GM19452 (cell line): ENCODE results near the gene B4GALNT4.
"Not testable (repeated sequence)": the region's sequence is repeated elsewhere in the genome, so short reads cannot be mapped to it uniquely, and the experiment has no call there.

Source experiments
- ATAC-seq: cut with Tn5 transposase; IDR thresholded peaks from one replicate; pipeline ENCODE4 v1.9.1; 2021; ENCODE audit not compliant: unreplicated experiment

The B4GALNT4 gene

DNA sequence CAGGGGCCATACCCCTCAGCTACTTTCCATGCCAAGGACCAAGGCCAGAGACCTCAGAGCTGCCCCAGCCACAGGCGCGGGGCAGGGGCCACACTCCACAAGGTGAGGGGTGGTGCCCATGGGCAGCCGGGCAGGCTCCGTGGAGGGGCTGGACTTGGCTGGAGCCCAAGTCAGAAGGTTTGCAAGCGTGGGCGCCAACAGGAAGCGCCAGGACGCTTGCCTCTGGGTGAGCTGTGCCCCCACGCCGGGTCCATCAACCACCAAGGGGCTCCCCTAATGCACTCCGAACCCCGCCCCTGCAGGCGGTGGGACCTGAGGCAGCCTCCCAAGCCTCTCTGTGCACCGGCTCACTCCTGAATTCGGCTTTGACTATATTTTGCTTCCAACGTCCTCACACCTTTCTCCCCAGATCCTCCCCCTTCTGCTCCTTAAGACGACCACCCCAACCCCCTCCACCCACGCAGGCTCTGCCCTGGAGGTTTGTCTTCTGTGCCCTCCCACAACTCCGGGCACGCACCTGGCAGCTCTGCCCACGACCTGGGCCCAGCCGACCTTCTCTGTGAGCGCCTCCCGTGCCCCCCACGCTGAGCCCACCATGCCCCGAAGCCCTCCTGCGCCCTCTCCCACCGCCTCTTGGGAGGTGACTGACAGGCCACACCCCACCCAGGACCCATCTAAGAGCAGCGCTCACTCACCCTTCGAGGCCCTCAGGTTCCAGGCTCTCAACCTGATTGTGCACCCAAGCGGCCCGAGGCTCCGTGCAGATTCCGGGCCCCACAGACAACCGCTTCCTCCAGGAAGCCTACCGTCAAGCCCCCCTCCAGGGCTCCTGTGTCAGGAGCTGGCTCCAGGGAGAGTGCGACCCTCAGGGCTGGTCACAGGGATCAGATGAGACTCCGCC is 22.1 kb downstream of the B4GALNT4 start:
- ATAC-seq, result no peak

DNA sequence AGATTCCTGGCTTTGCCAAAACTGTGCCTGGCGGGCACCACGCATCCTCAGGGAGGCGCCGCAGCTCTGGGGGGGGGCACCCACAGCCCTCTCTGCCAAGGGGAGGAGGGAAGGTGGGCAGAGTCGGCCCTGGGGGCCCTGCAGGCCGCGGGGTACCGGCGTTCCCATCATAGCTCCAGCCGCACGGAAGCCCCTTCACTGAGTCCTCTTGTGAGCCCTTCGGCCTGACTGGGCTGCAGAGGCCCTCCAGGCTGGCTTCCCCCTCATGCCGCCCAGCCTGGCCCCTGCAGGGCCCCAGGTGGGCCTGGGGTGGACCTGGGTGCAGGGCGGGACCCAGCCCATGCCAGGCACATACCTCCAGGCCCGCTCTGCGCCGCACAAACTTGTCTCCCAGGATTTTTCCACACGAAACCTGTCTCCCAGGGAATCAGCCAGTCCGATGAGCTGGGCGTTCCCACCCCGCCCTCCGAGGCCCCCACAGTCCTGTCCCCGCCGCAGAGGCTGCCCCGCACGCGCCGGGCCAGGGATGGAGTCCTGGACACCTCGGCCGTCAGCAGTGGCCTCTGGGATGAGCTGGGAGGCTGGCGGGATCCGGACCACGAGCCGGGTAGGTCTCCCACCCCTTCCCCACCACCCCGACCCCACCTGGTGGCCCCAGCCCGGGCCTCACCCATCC is 22.9 kb downstream of the B4GALNT4 start:
- no peak for ATAC-seq

DNA sequence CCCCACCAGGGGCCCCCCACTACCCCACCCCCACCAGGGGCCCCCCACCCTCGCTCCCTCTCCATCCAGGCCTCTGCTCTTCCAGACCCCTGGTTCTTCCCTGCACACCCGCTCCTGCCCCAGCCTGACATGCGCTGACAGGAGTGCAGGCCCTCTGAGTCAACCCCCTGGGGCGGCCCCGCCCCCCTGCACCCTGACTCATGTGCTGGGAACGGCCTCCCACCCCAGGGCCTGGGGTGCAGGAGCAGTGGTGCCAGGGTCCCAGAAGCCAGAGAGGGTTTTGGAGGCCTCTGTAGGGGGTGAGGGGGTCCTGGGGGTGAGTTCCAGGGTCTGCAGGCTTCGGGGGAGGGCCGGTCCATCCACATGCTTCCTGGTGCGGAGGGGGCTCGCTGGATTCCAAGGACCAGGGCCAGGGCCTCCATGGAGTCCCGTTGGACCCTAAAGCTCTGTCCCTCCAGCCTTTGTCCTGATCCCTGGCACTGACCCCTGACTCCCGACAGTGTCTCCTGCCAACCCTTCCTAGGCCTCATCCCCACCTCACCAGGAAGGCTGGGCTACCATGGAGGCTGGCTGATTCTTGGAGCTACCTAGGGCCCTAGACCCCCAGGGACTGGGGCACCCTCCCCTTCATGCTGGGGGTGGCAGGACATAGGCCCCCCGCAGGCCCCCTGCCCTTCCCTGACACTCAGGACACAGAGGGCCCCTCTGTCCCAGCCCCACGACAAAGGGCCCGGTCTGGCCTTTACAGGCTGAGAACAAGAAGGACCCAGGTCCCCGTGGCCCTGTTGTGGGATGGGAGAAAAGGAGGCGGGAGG is 24.1 kb downstream of the B4GALNT4 start:
- ATAC-seq, result no peak

DNA sequence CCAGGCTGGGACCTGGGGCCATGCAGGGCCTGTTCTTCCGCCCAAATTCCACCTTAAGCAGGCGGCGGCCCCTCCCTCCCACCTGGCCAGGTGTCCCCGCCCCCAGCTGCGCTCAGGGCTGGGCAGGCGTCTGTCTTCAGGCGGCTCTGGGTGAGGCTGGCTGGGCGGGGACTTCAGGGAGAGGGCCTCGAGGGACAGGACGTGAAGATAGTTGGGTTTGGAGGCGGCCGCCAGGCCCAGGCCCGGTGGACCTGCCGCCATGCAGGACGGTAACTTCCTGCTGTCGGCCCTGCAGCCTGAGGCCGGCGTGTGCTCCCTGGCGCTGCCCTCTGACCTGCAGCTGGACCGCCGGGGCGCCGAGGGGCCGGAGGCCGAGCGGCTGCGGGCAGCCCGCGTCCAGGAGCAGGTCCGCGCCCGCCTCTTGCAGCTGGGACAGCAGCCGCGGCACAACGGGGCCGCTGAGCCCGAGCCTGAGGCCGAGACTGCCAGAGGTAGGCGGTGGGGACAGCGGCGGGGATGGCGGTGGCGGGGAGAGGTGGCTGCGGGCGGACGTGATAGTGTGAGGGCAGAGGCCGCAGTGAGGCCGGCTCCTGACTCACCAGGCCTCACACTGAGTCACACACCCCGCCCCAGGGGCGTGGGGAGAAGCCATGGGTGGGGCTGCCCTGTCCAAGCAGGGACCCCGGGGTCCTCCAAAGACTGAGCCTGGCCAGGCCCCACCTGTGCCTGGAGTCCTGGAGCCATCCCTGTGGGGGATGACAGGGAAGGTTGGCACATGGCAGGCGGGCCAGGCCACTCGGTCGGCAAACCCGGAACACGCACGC is 24.9 kb downstream of the B4GALNT4 start, which contains the start of gene PKP3:
Gene PKP3, plus strand, starts transcription at position 176 of the 824 bp plus-strand sequence. Its CDS starts 84 bp downstream, at position 260.
- no peak for ATAC-seq

DNA sequence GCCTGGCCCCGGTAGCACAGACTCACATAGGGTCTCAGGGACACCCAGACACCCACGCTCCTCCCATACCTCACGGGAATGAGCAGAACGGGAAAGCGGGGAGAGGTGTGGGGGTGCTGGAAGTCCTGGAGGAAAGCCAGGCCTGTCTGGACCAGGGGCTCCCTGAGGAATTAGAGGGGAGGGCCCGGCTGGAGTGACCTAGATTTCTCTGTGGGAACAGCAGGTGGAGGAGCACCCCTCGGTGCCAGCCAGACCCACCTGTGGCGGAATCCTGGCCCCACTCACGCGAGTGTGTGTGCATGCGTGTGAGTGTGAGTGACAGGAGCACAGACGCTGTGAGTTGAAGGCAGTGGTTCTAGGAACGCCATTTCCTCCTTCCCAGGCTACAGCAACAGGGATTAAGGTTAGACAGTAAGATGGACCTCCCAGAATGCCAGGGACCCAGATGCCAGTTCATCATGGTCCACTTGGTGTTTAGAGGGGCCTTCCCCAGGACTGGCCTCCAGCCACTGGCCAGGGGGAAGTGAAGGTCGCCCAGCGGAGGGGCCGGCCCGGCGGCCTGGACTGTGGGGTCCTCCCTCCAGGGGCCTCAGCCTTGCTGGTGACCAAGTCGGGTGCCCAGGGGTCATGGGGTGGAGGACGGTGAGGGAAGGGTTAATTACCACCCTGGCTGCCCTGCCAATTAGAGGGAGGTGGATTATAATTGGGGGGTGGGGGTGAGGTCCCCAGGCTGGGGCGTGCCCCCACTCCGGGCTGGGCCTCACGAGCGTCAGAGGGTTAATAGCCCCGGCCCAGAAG is 25.8 kb downstream of the B4GALNT4 start:
- ATAC-seq, result no peak

DNA sequence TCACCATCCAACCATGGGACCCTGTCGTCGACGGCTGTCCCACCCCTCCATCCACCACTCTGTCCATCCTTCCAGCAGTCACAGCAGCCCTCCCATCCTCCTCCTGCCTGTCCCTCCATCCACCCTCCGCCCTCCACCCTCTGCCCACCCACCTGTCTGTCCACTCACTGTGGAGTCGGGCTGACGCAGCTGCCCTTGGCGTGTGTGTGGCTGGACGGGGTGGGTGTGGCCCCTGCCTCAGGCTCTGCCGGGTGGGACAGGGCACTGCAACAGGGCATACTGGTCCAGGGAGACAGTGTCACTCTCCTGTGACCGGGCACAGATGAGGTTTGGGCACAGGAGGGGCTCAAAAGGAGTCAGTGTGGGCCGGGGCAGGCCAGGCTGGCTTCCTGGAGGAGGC is 26.6 kb downstream of the B4GALNT4 start:
- no peak for ATAC-seq

DNA sequence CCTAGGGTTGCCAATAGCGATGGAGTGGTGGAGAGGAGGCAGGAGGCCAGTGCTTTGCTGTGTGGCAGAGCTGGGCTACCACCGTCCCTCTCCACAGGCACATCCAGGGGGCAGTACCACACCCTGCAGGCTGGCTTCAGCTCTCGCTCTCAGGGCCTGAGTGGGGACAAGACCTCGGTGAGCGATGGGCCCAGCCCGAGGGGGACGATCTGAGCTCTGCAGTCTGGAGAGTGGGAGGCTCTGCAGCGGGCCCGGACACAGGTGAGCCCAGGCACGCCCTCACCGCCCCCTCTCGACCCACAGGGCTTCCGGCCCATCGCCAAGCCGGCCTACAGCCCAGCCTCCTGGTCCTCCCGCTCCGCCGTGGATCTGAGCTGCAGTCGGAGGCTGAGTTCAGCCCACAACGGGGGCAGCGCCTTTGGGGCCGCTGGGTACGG is 27.2 kb downstream of the B4GALNT4 start:
- no peak for ATAC-seq

DNA sequence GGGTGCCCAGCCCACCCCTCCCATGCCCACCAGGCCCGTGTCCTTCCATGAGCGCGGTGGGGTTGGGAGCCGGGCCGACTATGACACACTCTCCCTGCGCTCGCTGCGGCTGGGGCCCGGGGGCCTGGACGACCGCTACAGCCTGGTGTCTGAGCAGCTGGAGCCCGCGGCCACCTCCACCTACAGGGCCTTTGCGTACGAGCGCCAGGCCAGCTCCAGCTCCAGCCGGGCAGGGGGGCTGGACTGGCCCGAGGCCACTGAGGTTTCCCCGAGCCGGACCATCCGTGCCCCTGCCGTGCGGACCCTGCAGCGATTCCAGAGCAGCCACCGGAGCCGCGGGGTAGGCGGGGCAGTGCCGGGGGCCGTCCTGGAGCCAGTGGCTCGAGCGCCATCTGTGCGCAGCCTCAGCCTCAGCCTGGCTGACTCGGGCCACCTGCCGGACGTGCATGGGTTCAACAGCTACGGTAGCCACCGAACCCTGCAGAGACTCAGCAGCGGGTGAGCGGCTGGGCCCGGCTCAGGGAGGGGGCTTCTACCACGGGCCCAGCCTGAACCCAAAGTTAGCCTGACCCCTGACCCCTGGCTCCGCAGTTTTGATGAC is 27.7 kb downstream of the B4GALNT4 start:
- peak; percentile 53 for ATAC-seq

DNA sequence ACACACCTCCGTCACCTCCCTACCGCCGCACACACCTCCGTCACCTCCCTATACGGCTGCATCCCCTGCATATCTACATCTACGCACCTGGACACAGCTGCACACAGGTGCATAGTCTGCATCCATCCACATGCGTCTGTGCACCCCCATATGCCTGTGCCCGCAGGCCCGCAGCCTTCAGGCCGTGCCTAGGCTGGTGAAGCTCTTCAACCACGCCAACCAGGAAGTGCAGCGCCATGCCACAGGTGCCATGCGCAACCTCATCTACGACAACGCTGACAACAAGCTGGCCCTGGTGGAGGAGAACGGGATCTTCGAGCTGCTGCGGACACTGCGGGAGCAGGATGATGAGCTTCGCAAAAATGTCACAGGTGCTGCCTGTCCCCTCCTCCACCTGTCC is 29.5 kb downstream of the B4GALNT4 start:
- no peak for ATAC-seq

DNA sequence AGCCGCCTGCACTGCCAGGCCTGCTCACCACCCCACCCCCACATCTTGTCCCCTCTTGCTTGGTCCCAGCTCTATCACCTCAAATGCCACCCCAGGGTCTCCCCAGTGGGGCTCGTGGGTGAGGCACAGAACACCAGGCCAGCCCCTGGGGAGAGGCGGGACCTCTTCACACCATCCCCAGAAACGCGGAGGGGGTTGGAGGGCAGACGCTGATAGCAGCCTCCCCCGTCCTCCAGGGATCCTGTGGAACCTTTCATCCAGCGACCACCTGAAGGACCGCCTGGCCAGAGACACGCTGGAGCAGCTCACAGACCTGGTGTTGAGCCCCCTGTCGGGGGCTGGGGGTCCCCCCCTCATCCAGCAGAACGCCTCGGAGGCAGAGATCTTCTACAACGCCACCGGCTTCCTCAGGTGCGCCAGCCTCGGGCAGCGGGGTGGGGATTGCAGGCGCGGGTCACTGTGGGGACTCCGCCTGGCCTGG is 30.5 kb downstream of the B4GALNT4 start:
- ATAC-seq, result no peak

DNA sequence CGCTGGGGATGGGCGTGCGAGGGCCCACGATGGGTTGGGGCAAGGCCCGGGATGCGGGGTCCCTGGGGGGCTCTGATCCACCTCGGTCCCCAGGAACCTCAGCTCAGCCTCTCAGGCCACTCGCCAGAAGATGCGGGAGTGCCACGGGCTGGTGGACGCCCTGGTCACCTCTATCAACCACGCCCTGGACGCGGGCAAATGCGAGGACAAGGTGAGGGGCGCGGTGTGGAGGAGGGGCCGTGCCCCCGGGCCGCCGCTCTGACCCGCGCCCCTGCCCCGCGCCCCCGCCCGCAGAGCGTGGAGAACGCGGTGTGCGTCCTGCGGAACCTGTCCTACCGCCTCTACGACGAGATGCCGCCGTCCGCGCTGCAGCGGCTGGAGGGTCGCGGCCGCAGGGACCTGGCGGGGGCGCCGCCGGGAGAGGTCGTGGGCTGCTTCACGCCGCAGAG is 31.0 kb downstream of the B4GALNT4 start:
- no peak for ATAC-seq

DNA sequence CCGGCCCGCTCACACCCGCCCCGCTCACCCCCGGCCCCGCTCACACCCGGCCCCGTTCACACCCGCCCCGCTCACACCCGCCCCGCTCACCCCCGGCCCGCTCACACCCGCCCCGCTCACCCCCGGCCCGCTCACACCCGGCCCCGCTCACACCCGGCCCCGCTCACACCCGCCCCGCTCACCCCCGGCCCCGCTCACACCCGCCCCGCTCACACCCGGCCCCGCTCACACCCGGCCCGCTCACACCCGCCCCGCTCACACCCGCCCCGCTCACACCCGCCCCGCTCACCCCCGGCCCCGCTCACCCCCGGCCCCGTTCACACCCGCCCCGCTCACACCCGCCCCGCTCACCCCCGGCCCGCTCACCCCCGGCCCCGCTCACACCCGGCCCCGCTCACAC is 31.9 kb downstream of the B4GALNT4 start:
- not testable (repeated sequence) for ATAC-seq

DNA sequence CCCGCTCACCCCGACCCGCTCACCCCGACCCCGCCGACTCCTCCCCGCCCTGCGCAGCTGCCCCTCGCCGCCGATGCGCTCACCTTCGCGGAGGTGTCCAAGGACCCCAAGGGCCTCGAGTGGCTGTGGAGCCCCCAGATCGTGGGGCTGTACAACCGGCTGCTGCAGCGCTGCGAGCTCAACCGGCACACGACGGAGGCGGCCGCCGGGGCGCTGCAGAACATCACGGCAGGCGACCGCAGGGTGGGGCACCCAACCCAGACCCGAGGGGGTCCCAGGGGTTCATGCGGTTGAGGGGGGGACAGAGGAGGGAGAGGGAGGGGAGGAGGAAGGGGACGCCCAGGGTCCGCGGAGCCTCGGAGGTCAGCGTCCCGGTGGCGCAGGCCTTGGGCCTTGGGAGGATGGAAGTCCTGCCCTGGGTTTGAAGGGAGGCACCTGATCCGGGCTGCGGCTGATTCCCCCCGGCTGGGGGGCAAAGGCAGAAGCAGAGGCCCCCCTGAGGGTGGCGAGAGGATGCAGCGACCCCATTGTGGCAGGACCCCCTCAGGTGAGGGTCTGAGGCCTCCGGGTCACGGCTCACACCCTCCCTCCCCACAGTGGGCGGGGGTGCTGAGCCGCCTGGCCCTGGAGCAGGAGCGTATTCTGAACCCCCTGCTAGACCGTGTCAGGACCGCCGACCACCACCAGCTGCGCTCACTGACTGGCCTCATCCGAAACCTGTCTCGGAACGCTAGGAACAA is 33.9 kb downstream of the B4GALNT4 start:
- no peak for ATAC-seq

DNA sequence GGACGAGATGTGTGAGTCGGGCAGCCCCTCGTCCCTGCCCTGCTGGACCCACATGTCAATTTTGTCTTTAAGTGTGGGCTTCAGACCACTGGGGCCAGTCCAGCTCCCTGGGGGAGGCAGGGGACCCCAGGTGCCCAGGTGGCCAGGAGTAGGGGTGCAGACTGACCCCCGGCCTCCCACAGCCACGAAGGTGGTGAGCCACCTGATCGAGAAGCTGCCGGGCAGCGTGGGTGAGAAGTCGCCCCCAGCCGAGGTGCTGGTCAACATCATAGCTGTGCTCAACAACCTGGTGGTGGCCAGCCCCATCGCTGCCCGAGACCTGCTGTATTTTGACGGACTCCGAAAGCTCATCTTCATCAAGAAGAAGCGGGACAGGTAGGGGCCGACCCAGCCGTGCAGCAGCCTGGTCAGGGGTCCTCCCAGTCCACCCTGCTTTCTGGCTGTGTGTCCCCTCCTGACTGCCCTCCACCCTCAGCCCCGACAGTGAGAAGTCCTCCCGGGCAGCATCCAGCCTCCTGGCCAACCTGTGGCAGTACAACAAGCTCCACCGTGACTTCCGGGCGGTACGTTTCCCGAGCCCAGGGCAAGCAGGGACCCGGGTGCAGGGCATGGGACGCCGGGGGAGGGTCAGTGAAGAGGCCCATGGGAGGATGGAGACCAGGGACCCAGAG is 34.6 kb downstream of the B4GALNT4 start:
- no peak for ATAC-seq

DNA sequence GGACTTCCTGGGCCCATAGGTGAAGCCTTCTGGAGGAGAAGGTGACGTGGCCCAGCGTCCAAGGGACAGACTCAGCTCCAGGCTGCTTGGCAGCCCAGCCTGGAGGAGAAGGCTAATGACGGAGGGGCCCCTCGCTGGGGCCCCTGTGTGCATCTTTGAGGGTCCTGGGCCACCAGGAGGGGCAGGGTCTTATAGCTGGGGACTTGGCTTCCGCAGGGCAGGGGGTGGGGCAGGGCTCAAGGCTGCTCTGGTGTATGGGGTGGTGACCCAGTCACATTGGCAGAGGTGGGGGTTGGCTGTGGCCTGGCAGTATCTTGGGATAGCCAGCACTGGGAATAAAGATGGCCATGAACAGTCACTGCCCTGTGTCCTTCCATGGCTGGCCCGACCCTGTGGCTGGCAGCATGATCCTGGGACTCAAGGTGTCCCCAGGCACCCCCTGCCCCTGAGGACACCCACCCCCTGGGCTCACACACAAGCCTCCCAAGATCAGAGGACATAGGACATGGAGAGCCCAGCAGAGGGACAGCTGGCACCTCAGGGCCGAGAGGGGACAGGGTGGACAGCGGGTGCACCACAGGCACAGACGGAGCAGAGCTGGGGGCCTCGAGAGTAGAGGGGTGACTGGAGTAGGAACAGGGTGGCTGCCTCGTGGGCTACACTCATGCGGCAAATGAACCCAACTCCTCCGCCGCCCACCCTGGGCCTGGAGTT is 35.4 kb downstream of the B4GALNT4 start:
- no peak for ATAC-seq

DNA sequence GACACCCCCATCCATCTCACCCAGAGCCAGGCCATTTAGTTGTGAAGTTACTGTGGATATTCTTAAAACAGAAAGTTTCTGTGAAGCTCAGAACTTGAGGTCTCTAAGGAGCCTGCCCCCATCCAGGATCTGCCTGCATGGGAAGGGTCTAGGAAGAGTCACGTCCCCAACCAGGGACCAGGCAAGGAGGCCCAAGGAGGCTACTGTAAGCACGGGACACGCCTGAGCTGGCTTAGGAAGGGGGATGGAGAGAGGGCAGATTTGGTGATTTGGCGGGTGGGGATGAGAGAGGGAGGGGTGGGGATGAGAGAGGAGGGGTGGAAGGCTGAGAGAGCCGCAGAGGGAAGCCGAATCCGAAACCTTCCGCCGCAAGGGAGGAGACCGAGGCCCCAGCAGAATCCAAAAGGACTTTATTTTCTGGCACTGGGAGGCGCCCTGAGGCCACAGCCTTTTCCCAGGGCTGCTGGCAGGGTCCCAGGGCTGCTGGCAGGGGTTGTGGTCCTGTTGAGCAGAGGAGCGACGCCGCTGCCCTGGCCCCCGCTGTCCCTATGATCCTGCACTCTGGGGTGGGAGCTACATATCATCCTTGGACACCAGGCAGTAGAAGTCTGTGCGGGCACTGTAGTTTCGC is 36.1 kb downstream of the B4GALNT4 start:
- ATAC-seq, result no peak
